Activated CD8-positive, alpha-beta T cell treated with anti-CD3 and anti-CD28 coated beads for 36 hours (primary cell): ENCODE data around the gene ATP1A1. TPM values are rescaled to one million over a fixed set of nuclear protein-coding genes. Genes with fewer than 3 reads are reported as not detected.

Source experiments
- ATAC-seq: fragments of 200-7000 bp; cut with Tn5 transposase; one replicate; pipeline ENCODE4 v1.10.0; 2021; ENCODE audit warnings: mild to moderate bottlenecking, moderate library complexity
- CTCF ChIA-PET: fragments of 350-600 bp; sonication (Branson Sonifier 250); formaldehyde crosslinking; loops from one replicate; lab custom pipeline; 2021; ENCODE audit warnings: antibody characterized with exemption; lab: Charles Lee
- POLR2A ChIA-PET: fragments of 350-600 bp; sonication (Branson Sonifier 250); formaldehyde crosslinking; loops from one replicate; lab custom pipeline; 2021; ENCODE audit warnings: antibody characterized with exemption; lab: Charles Lee
- DNase-seq: peaks from one replicate; pipeline ENCODE4 v3.0.0-alpha.2; 2020
- H3K27ac Mint-ChIP-seq: one replicate; pipeline ENCODE4 v1.8.0; 2021; ENCODE audit warnings: mild to moderate bottlenecking, mixed read lengths
- H3K27me3 Mint-ChIP-seq: one replicate; pipeline ENCODE4 v1.8.0; 2021; ENCODE audit warnings: mixed read lengths
- H3K36me3 Mint-ChIP-seq: one replicate; pipeline ENCODE4 v1.8.0; 2021; ENCODE audit warnings: low read depth, mixed read lengths
- H3K4me1 Mint-ChIP-seq: one replicate; pipeline ENCODE4 v1.8.0; 2021; ENCODE audit warnings: low read depth, mixed read lengths
- H3K4me3 Mint-ChIP-seq: one replicate; pipeline ENCODE4 v1.8.0; 2021; ENCODE audit warnings: mild to moderate bottlenecking, moderate library complexity, mixed read lengths
- H3K9me3 Mint-ChIP-seq: one replicate; pipeline ENCODE4 v1.8.0; 2021; ENCODE audit warnings: mixed read lengths
- intact Hi-C: fragments of 100-400 bp; cut with micrococcal nuclease; formaldehyde crosslinking; loops from one replicate; pipeline ENCODE4 v1.10.0; 2022
- total RNA-seq, 2 experiments: library from RNA; stranded (reverse); gene quantifications; one replicate each; pipeline ENCODE4 v1.2.3, GENCODE V29; 2021
- TF ChIP-seq, protein P1 (sequence below): fragments of 200-600 bp; IDR thresholded peaks from one replicate; pipeline ENCODE4 v1.8.0; 2022; ENCODE audit warnings: antibody characterized with exemption, mild to moderate bottlenecking

ATP1A1 gene
- total RNA-seq, 2 experiments from 2014 or later: 201 to 202 TPM

DNA sequence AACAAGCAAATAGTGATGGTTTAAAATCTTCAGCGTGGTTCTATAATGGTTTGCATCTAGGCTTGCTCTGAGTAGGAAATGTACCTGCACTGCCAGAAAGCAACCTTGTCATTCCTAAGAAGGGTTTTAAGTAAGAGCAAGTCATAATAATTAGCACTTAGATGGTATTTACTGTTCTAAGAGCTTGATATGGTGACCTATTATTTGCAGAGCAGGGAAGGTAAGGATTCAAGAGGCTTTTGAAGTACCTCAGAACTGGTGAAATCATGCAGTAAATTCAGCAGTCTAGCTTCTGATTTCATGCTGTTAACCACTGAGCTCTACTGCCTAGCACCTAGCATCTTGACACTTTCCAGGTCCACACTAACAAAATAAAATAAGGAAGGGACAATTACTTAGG lies 23.7 kb downstream of the ATP1A1 start:
- CTCF ChIA-PET: interaction anchor here (1.0 to 1.6 kb wide), 3 partner anchors 10 to 88 kb away, joined by 3 to 4 read pairs (median 4); no protein-coding TSS in a partner anchor
- intact Hi-C loops: no loop called here
- Mint-ChIP-seq H3K4me3 (no peak overlapping the region), H3K27ac (peak overlapping the region; percentile 55), H3K9me3 (no peaks in the 10 kb centered on the region), H3K27me3 (no peaks in the 10 kb centered on the region), H3K36me3 (peaks cover 80% of the 10 kb centered on the region), H3K4me1 (peaks cover 21% of the 10 kb centered on the region)
- DNase-seq: no peak
- TF ChIP-seq, protein P1, sequence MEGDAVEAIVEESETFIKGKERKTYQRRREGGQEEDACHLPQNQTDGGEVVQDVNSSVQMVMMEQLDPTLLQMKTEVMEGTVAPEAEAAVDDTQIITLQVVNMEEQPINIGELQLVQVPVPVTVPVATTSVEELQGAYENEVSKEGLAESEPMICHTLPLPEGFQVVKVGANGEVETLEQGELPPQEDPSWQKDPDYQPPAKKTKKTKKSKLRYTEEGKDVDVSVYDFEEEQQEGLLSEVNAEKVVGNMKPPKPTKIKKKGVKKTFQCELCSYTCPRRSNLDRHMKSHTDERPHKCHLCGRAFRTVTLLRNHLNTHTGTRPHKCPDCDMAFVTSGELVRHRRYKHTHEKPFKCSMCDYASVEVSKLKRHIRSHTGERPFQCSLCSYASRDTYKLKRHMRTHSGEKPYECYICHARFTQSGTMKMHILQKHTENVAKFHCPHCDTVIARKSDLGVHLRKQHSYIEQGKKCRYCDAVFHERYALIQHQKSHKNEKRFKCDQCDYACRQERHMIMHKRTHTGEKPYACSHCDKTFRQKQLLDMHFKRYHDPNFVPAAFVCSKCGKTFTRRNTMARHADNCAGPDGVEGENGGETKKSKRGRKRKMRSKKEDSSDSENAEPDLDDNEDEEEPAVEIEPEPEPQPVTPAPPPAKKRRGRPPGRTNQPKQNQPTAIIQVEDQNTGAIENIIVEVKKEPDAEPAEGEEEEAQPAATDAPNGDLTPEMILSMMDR: no peak
- POLR2A ChIA-PET: interaction anchor here (0.8 to 1.5 kb wide), 4 partner anchors 12 to 21 kb away, joined by 3 to 4 read pairs (median 3); no protein-coding TSS in a partner anchor
- no peak for ATAC-seq

DNA sequence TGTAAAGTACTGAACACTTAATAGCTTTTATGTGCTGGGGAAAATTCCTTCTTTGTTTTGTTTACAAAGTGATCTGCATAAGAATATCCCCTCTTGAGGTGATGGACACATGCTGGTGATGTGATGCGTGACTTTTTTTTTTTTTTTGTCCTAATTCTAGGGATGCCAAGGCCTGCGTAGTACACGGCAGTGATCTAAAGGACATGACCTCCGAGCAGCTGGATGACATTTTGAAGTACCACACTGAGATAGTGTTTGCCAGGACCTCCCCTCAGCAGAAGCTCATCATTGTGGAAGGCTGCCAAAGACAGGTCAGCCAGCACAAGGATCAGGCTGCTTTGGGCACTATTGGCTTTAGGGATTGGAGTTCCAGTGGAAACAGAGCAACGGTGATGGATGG lies 24.7 kb downstream of the ATP1A1 start:
- Mint-ChIP-seq H3K27ac (no peak overlapping the region), H3K36me3 (peaks cover 82% of the 10 kb centered on the region), H3K9me3 (no peaks in the 10 kb centered on the region), H3K4me1 (peaks cover 23% of the 10 kb centered on the region), H3K27me3 (no peaks in the 10 kb centered on the region), H3K4me3 (no peak overlapping the region)
- no peak for ATAC-seq
- no peak for DNase-seq
- POLR2A ChIA-PET: interaction anchor here (1.1 to 2.0 kb wide), 5 partner anchors 10 to 64 kb away, joined by 3 to 8 read pairs (median 3); no protein-coding TSS in a partner anchor
- TF ChIP-seq, protein P1: no peak
- CTCF ChIA-PET: interaction anchor here (0.8 to 1.7 kb wide), 5 partner anchors 9 to 259 kb away, joined by 3 to 5 read pairs (median 4); no protein-coding TSS in a partner anchor
- intact Hi-C loops: no loop called here

DNA sequence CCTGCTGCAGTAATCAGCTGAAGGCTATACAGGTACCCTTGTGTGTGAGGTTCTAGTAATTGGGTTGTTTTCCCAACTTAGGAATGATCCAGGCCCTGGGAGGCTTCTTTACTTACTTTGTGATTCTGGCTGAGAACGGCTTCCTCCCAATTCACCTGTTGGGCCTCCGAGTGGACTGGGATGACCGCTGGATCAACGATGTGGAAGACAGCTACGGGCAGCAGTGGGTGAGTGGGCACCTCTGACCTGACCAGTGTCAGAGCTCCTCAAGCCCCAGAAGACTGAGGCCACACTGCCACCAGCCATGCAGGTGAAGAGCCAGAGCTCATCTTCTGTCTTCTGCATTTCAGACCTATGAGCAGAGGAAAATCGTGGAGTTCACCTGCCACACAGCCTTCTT lies 27.7 kb downstream of the ATP1A1 start:
- POLR2A ChIA-PET: interaction anchor here (1.0 to 1.1 kb wide), 2 partner anchors 11 to 17 kb away, joined by 3 read pairs; no protein-coding TSS in a partner anchor
- DNase-seq: no peak

DNA sequence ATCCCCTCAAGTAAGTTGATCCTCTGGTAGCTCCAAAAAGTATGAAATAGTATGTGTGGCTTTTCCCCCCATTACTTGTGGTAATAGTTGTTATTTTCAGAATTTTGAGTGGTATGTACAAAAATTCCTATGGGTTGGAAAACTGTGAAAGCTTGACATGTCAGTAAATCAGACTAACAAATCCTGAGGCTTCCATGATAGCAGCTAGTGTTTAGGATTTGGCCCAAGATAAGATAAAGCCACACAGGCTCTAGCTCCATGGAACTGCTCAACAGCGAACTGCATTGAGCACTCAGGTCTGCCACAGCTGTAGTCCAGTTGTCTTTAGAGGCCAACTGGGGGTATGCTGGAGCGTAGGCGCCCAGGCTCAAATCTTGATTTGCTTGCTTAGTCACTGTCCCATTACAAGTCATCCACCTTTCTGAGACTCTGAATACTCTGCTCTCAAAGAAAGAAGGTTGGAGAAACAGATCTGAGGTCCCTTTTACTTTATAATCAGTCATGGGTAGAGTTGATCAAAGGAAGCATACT lies 28.7 kb downstream of the ATP1A1 start:
- DNase-seq: no peak
- intact Hi-C loops: no loop called here
- Mint-ChIP-seq H3K27me3 (no peaks in the 10 kb centered on the region), H3K36me3 (peaks cover 85% of the 10 kb centered on the region), H3K4me3 (no peak overlapping the region), H3K4me1 (peaks cover 20% of the 10 kb centered on the region), H3K27ac (peak overlapping the region; percentile 84), H3K9me3 (no peaks in the 10 kb centered on the region)
- ChIA-PET POLR2A (interaction anchor here (0.8 to 2.3 kb wide), 5 partner anchors 9 to 21 kb away, joined by 3 to 8 read pairs (median 3); no protein-coding TSS in a partner anchor), CTCF (interaction anchor here (0.7 to 1.8 kb wide), 8 partner anchors 9 to 155 kb away, joined by 3 to 10 read pairs (median 4); no protein-coding TSS in a partner anchor)
- no peak for ATAC-seq
- TF ChIP-seq, protein P1: no peak

More for the DNA sequence above, 27.7 kb downstream of the ATP1A1 start:
- intact Hi-C loops: no loop called here
- H3K4me1 Mint-ChIP-seq: peaks cover 20% of the 10 kb centered on the region
- no peaks in the 10 kb centered on the region for H3K27me3 Mint-ChIP-seq
- TF ChIP-seq, protein P1: no peak
- peak overlapping the region; percentile 84 for H3K27ac Mint-ChIP-seq
- H3K9me3 Mint-ChIP-seq: no peaks in the 10 kb centered on the region
- H3K4me3 Mint-ChIP-seq: no peak overlapping the region
- H3K36me3 Mint-ChIP-seq: peaks cover 86% of the 10 kb centered on the region
- CTCF ChIA-PET: interaction anchor here (0.7 to 1.7 kb wide), 4 partner anchors 9 to 156 kb away, joined by 3 to 10 read pairs (median 3); no protein-coding TSS in a partner anchor
- ATAC-seq: no peak

DNA sequence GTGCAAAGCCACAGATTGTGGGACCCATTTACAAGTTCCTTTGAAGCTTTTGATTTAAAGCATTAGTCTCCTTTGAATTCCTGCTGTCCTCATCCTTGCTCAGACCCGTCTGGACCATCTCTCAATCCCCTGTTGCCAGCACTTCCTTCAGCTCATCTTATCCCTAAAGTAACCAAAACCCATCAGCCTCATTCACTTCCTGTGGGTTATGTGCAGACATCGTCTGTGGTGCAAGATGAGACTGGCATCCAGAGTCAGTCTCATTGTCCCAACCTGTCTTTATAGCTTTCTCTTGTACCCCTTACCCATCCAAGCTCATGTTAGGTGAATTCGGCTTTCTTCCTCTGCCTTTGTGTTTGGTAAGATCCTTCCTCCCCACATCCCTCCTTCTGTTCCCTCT lies 29.3 kb downstream of the ATP1A1 start:
- TF ChIP-seq, protein P1: no peak
- peaks cover 20% of the 10 kb centered on the region for H3K4me1 Mint-ChIP-seq
- CTCF ChIA-PET: interaction anchor here (1.0 to 1.8 kb wide), 6 partner anchors 10 to 113 kb away, joined by 3 to 10 read pairs (median 5); no protein-coding TSS in a partner anchor
- no peak overlapping the region for H3K4me3 Mint-ChIP-seq
- peaks cover 83% of the 10 kb centered on the region for H3K36me3 Mint-ChIP-seq
- ATAC-seq: no peak
- no peaks in the 10 kb centered on the region for H3K9me3 Mint-ChIP-seq
- no peak for DNase-seq
- intact Hi-C loops: no loop called here
- POLR2A ChIA-PET: interaction anchor here (0.7 to 2.3 kb wide), 6 partner anchors 9 to 667 kb away, joined by 3 to 8 read pairs (median 3); no protein-coding TSS in a partner anchor
- H3K27ac Mint-ChIP-seq: peak overlapping the region; percentile 84
- H3K27me3 Mint-ChIP-seq: no peaks in the 10 kb centered on the region
